Vagina (tissue), 2 donors: ENCODE results near the gene PRRT1B. TPM values are rescaled to one million over a fixed set of nuclear protein-coding genes. Genes with fewer than 3 reads are reported as not detected.

Experiments
- DNase-seq, 2 donors: peaks; one replicate each; pipeline ENCODE4 v3.0.0-alpha.2; 2017; ENCODE audit errors: extremely low spot score in 2 of 2
- H3K27ac ChIP-seq: fragments of 200-600 bp; sonication (generic); one replicate; pipeline ENCODE4 v1.5.1; 2019
- H3K27me3 ChIP-seq: fragments of 200-600 bp; sonication (generic); one replicate; pipeline ENCODE4 v1.5.1; 2019
- H3K36me3 ChIP-seq, 2 donors: fragments of 200-600 bp; sonication (generic); one replicate each; pipeline ENCODE4 v1.5.1; 2017 to 2019
- H3K4me1 ChIP-seq: fragments of 200-600 bp; sonication (generic); one replicate; pipeline ENCODE4 v1.5.1; 2019
- H3K4me3 ChIP-seq, 2 donors: fragments of 200-600 bp; sonication (generic); 1 replicate in 1 of 2; 2 replicates in 1 of 2; pipeline ENCODE4 v1.5.1; 2016 to 2019
- H3K9me3 ChIP-seq: fragments of 200-600 bp; sonication (generic); one replicate; pipeline ENCODE4 v1.5.1; 2019
- POLR2A ChIP-seq, 2 donors: fragments of 450-650 bp; IDR thresholded peaks; one replicate each; pipeline ENCODE4 v1.6.1; 2017; ENCODE audit warnings: antibody characterized with exemption in 2 of 2, mild to moderate bottlenecking in 2 of 2, moderate library complexity in 2 of 2
- POLR2AphosphoS5 ChIP-seq, 2 donors: sonication (generic); formaldehyde crosslinking; IDR thresholded peaks; one replicate each; pipeline ENCODE4 v1.9.0; 2017; ENCODE audit warnings: antibody characterized with exemption in 2 of 2, mild to moderate bottlenecking in 2 of 2, low read depth in 1 of 2; ENCODE audit not compliant: insufficient read depth in 1 of 2
- intact Hi-C: fragments of 100-400 bp; cut with DNase I; formaldehyde crosslinking; loops from one replicate; pipeline ENCODE4 v1.15.1; 2023
- total RNA-seq: library from RNA; depleted of rRNA; stranded (reverse); fragments of >200 nt; gene quantifications from one replicate; pipeline ENCODE4 v1.2.3, GENCODE V29; 2016
- TF ChIP-seq, protein P1 (sequence below), 3 experiments: fragments of 450-650 bp in 2 of 3; fragments of 200-600 bp in 1 of 3; sonication (generic) in 1 of 3; IDR thresholded peaks; one replicate each; pipeline ENCODE4 v1.5.1; 2017 to 2019; ENCODE audit warnings: antibody characterized with exemption in 3 of 3, mild to moderate bottlenecking in 2 of 3, moderate library complexity in 2 of 3

Gene PRRT1B
- total RNA-seq, 1 donor from 2014 or later: not detected

DNA sequence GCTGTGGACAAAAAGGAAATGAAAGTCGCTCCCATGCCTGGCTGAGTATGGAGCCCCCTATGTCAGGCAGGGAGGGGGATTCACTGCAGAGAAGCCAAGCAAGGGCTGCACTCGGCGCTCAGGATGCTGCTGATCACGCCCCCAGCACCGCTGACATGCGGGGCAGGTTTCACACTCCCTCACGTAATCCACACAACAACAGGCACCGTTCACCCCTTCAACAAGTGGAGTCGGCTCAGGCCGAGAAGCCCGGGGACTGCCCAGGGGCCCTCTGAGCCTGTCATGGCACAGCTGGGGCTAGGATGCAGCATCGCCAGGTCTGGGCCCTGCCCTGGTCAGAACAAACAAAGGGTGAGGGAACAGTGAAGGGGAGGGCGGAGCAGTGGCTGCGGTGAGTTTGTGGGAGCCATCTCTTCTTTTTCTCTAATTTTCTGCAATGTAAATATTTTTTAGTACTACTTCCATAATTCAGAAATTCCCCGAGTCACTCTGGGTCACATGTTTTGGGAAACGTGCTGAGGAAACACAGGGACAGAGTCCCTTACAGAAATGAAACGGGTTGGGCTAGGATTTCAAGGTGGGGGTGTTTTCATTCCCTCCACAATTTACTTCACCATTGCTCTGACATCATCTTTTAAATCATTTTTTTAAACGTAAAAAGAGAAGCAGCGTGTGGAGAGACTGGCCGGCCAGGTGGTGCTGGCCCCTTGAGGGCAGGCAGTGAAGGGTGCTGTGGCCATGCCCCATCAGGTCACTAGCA is 49.8 kb downstream of the PRRT1B start:
- peaks cover 0 to 58% of the 10 kb centered on the region in 2 donors for H3K36me3 ChIP-seq
- H3K4me3 ChIP-seq: no peak overlapping the region
- TF ChIP-seq, protein P1, sequence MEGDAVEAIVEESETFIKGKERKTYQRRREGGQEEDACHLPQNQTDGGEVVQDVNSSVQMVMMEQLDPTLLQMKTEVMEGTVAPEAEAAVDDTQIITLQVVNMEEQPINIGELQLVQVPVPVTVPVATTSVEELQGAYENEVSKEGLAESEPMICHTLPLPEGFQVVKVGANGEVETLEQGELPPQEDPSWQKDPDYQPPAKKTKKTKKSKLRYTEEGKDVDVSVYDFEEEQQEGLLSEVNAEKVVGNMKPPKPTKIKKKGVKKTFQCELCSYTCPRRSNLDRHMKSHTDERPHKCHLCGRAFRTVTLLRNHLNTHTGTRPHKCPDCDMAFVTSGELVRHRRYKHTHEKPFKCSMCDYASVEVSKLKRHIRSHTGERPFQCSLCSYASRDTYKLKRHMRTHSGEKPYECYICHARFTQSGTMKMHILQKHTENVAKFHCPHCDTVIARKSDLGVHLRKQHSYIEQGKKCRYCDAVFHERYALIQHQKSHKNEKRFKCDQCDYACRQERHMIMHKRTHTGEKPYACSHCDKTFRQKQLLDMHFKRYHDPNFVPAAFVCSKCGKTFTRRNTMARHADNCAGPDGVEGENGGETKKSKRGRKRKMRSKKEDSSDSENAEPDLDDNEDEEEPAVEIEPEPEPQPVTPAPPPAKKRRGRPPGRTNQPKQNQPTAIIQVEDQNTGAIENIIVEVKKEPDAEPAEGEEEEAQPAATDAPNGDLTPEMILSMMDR (IDR thresholded peaks at IDR 0.05): no peak
- TF ChIP-seq POLR2A (IDR thresholded peaks at IDR 0.05) (no peak), POLR2AphosphoS5 (IDR thresholded peaks at IDR 0.05; ENCODE audit: insufficient read depth in 1 of 2, low read depth in 1 of 2) (no peak)
- no peak for DNase-seq
- no peaks in the 10 kb centered on the region for H3K4me1 ChIP-seq
- no peaks in the 10 kb centered on the region for H3K9me3 ChIP-seq
- H3K27ac ChIP-seq: no peak overlapping the region
- intact Hi-C loops: loop anchor here (5.0 kb wide), 1 partner anchor 142 kb away; no protein-coding TSS in a partner anchor
- no peaks in the 10 kb centered on the region for H3K27me3 ChIP-seq

DNA sequence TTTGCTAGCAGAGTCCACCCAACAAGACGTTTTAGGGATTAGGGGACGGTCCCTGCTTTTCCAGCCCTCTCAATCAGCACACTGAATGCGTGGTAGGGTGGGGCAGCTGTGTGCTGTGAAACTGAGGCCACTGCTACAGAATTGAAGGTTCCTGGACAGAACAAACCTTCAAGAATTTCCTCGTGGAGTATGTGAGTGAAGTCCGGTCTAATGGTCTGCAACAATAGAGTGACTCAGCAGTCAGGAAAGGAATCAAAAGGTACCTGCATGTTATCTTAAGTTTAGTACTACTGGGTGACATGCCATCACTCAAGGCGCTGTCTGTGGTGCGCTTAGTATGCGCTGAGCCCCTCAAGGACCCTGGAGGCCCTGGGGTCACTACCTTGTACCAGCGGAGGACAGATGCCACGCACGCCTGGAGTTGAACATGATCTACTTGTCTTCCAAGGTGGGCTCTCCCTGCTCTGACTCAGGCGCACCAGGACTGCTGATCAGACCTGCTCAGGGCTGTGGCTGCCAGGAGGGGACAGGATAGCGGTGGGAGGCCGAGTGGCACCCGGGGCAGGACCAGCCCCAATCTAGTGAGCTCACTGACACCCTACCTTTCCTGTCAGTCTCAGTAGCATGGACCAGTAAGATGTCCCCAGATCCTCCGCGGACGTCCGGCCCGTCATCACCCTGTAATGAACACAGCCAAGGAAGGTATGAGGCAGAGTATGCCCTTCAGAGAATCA is 50.5 kb downstream of the PRRT1B start:
- Histone ChIP-seq H3K9me3 (no peaks in the 10 kb centered on the region), H3K36me3 (peaks cover 0 to 57% of the 10 kb centered on the region in 2 donors), H3K27me3 (no peaks in the 10 kb centered on the region), H3K4me1 (no peaks in the 10 kb centered on the region), H3K27ac (no peak overlapping the region), H3K4me3 (no peak overlapping the region)
- intact Hi-C loops: no loop called here
- DNase-seq: no peak
- TF ChIP-seq, protein P1 (IDR thresholded peaks at IDR 0.05): no peak
- TF ChIP-seq POLR2A (IDR thresholded peaks at IDR 0.05) (no peak), POLR2AphosphoS5 (IDR thresholded peaks at IDR 0.05; ENCODE audit: insufficient read depth in 1 of 2, low read depth in 1 of 2) (no peak)

DNA sequence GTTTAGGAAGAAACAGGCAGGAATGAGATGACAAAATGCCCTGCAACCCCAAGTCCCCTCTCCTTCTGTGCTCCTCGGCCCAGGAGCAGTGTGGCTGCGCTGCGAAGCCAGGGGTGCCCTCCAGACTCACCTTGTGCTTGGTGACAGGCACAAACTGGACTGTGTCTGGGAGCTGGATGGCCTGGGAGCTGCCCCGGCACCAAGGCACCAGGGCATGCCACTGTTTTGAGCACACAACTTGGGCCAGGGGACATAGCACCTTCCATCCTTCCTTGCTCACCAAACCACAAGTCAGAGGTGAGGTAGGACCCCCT is 51.1 kb downstream of the PRRT1B start:
- Histone ChIP-seq H3K9me3 (no peaks in the 10 kb centered on the region), H3K4me1 (no peaks in the 10 kb centered on the region), H3K27ac (no peak overlapping the region), H3K4me3 (no peak overlapping the region), H3K27me3 (no peaks in the 10 kb centered on the region), H3K36me3 (peaks cover 0 to 55% of the 10 kb centered on the region in 2 donors)
- DNase-seq: no peak
- TF ChIP-seq POLR2A (IDR thresholded peaks at IDR 0.05) (no peak), POLR2AphosphoS5 (IDR thresholded peaks at IDR 0.05; ENCODE audit: insufficient read depth in 1 of 2, low read depth in 1 of 2) (no peak)
- TF ChIP-seq, protein P1 (IDR thresholded peaks at IDR 0.05): no peak
- intact Hi-C loops: no loop called here

DNA sequence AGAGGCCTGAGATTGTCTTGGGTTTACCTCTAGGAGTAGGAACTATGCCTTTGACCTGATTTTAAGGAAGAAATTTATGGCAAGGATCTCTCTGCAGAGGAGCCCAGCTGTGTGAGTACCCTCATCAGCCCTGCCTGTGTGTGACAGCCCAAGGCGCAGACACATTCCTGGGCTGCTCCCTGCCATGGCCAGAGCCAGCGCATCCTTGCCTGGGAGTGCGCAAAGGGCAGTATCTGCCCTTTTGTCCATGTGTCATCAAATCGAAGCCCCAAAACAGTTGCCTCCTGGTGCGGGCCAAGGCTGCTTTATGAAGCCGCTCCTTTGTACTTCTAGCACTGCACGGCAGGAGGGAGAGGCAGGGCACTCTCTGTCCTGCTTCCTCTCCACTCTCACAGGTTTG is 51.9 kb downstream of the PRRT1B start:
- H3K4me1 ChIP-seq: no peaks in the 10 kb centered on the region
- peaks cover 0 to 55% of the 10 kb centered on the region in 2 donors for H3K36me3 ChIP-seq
- H3K9me3 ChIP-seq: no peaks in the 10 kb centered on the region
- H3K27ac ChIP-seq: no peak overlapping the region
- TF ChIP-seq, protein P1 (IDR thresholded peaks at IDR 0.05): no peak
- TF ChIP-seq POLR2AphosphoS5 (IDR thresholded peaks at IDR 0.05; ENCODE audit: insufficient read depth in 1 of 2, low read depth in 1 of 2) (no peak), POLR2A (IDR thresholded peaks at IDR 0.05) (no peak)
- DNase-seq: no peak
- intact Hi-C loops: no loop called here
- no peak overlapping the region for H3K4me3 ChIP-seq
- H3K27me3 ChIP-seq: no peaks in the 10 kb centered on the region

DNA sequence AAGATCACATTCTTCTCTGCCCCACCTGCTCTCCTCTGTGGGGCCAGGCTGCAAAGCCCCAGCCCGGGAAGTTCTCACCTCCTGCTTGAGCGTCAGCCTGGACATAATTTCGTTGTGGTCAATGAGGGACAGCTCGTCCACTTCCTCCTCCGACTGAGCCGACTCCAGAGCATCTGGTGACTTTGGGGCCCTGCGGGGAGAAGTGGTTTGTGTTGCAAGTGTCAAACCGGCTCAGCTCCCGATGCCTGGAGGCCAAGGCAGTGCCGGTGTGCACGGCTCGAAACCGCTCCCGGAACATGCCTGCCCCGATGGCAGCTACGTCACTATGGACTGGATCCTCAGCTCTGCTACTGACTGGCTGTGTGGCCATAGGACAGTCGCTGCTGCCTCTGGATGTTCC is 52.8 kb downstream of the PRRT1B start:
- Histone ChIP-seq H3K4me1 (no peaks in the 10 kb centered on the region), H3K27ac (no peak overlapping the region), H3K27me3 (no peaks in the 10 kb centered on the region), H3K9me3 (no peaks in the 10 kb centered on the region), H3K4me3 (no peak overlapping the region), H3K36me3 (peaks cover 0 to 57% of the 10 kb centered on the region in 2 donors)
- TF ChIP-seq POLR2AphosphoS5 (IDR thresholded peaks at IDR 0.05; ENCODE audit: insufficient read depth in 1 of 2, low read depth in 1 of 2): peak in 1 of 2 donors; percentile 38
- TF ChIP-seq, protein P1 (IDR thresholded peaks at IDR 0.05): no peak
- no peak for DNase-seq
- intact Hi-C loops: no loop called here
